Activated T-helper 1 cell treated with anti-CD3 and anti-CD28 coated beads, Interleukin-12 subunit alpha, Interleukin-12 subunit beta, Interleukin-2, Interleukin-4 antibody, amounts not matched to agents 30 ng/mL and 10 ng/mL and 1 ng/mL, durations not matched to agents 14 hours and 24 hours and 36 hours (primary cell): ENCODE measurements around the gene ADGRB3. TPM values are rescaled to one million over a fixed set of nuclear protein-coding genes. Genes with fewer than 3 reads are reported as not detected.

Experiments used
- DNase-seq: peaks from one replicate; pipeline ENCODE4 v3.0.0; 2021; ENCODE audit warnings: low spot score
- H3K27ac Mint-ChIP-seq: one replicate; pipeline ENCODE4 v1.8.0; 2021; ENCODE audit warnings: mild to moderate bottlenecking, mixed read lengths
- H3K27me3 Mint-ChIP-seq: one replicate; pipeline ENCODE4 v1.8.0; 2022; ENCODE audit warnings: mild to moderate bottlenecking, moderate library complexity, mixed read lengths; ENCODE audit not compliant: insufficient read depth
- H3K36me3 Mint-ChIP-seq: one replicate; pipeline ENCODE4 v1.8.0; 2021; ENCODE audit warnings: low read depth, mixed read lengths
- H3K4me1 Mint-ChIP-seq: one replicate; pipeline ENCODE4 v1.8.0; 2021; ENCODE audit warnings: low read depth, mixed read lengths
- H3K4me3 Mint-ChIP-seq: one replicate; pipeline ENCODE4 v1.8.0; 2021; ENCODE audit warnings: mild to moderate bottlenecking, moderate library complexity, mixed read lengths
- H3K9me3 Mint-ChIP-seq: one replicate; pipeline ENCODE4 v1.8.0; 2021; ENCODE audit warnings: mixed read lengths
- intact Hi-C: fragments of 100-400 bp; cut with micrococcal nuclease; formaldehyde crosslinking; loops from one replicate; pipeline ENCODE4 v1.15.1; 2024
- total RNA-seq: library from RNA; stranded (reverse); gene quantifications from 2 replicates; pipeline ENCODE4 v1.2.3, GENCODE V29; 2022

The ADGRB3 gene
- total RNA-seq, 1 donor from 2014 or later = not detected

GRCh38 chr6:69022993-69023392 lies 387.9 kb downstream of the ADGRB3 start:
- no peak for DNase-seq
- intact Hi-C loops = no loop called here
- no peaks in the 10 kb centered on the region for H3K4me1 Mint-ChIP-seq
- no peaks in the 10 kb centered on the region for H3K27me3 Mint-ChIP-seq
- H3K27ac Mint-ChIP-seq = no peak overlapping the region
- no peaks in the 10 kb centered on the region for H3K36me3 Mint-ChIP-seq
- H3K4me3 Mint-ChIP-seq = no peak overlapping the region
- H3K9me3 Mint-ChIP-seq = no peaks in the 10 kb centered on the region

- Mint-ChIP-seq H3K4me3 (no peak overlapping the region), H3K27ac (no peak overlapping the region), H3K27me3 (no peaks in the 10 kb centered on the region), H3K9me3 (no peaks in the 10 kb centered on the region), H3K4me1 (no peaks in the 10 kb centered on the region), H3K36me3 (no peaks in the 10 kb centered on the region)
- DNase-seq = no peak
- intact Hi-C loops = no loop called here
Measured at GRCh38 chr6:69026243-69026642, 391.2 kb downstream of the ADGRB3 start.

GRCh38 chr6:69026715-69027114 lies 391.6 kb downstream of the ADGRB3 start:
- DNase-seq = no peak
- no peaks in the 10 kb centered on the region for H3K27me3 Mint-ChIP-seq
- no peaks in the 10 kb centered on the region for H3K4me1 Mint-ChIP-seq
- no peaks in the 10 kb centered on the region for H3K36me3 Mint-ChIP-seq
- H3K4me3 Mint-ChIP-seq = no peak overlapping the region
- H3K9me3 Mint-ChIP-seq = no peaks in the 10 kb centered on the region
- intact Hi-C loops = no loop called here
- no peak overlapping the region for H3K27ac Mint-ChIP-seq

- Mint-ChIP-seq H3K4me3 (no peak overlapping the region), H3K4me1 (no peaks in the 10 kb centered on the region), H3K36me3 (no peaks in the 10 kb centered on the region), H3K27me3 (no peaks in the 10 kb centered on the region), H3K9me3 (no peaks in the 10 kb centered on the region), H3K27ac (no peak overlapping the region)
- intact Hi-C loops = no loop called here
- no peak for DNase-seq
Measured at GRCh38 chr6:69027861-69028260, 392.8 kb downstream of the ADGRB3 start.

GRCh38 chr6:69038841-69039240 lies 403.8 kb downstream of the ADGRB3 start:
- intact Hi-C loops = no loop called here
- DNase-seq = no peak
- Mint-ChIP-seq H3K27ac (no peak overlapping the region), H3K27me3 (no peaks in the 10 kb centered on the region), H3K9me3 (no peaks in the 10 kb centered on the region), H3K4me3 (no peak overlapping the region), H3K36me3 (no peaks in the 10 kb centered on the region), H3K4me1 (no peaks in the 10 kb centered on the region)

- no peaks in the 10 kb centered on the region for H3K9me3 Mint-ChIP-seq
Measured at GRCh38 chr6:69042297-69042696, 407.2 kb downstream of the ADGRB3 start.

GRCh38 chr6:69044534-69044933 lies 409.5 kb downstream of the ADGRB3 start:
- Mint-ChIP-seq H3K27ac (no peak overlapping the region), H3K27me3 (no peaks in the 10 kb centered on the region), H3K4me1 (no peaks in the 10 kb centered on the region), H3K36me3 (no peaks in the 10 kb centered on the region), H3K9me3 (no peaks in the 10 kb centered on the region), H3K4me3 (no peak overlapping the region)
- intact Hi-C loops = no loop called here
- no peak for DNase-seq

More at GRCh38 chr6:69042297-69042696, 407.2 kb downstream of the ADGRB3 start:
- H3K4me1 Mint-ChIP-seq = no peaks in the 10 kb centered on the region
- H3K4me3 Mint-ChIP-seq = no peak overlapping the region
- DNase-seq = no peak
- H3K36me3 Mint-ChIP-seq = no peaks in the 10 kb centered on the region
- H3K27me3 Mint-ChIP-seq = no peaks in the 10 kb centered on the region
- intact Hi-C loops = no loop called here
- no peak overlapping the region for H3K27ac Mint-ChIP-seq

- intact Hi-C loops = no loop called here
- Mint-ChIP-seq H3K9me3 (no peaks in the 10 kb centered on the region), H3K4me3 (no peak overlapping the region), H3K27me3 (no peaks in the 10 kb centered on the region), H3K27ac (no peak overlapping the region), H3K36me3 (no peaks in the 10 kb centered on the region), H3K4me1 (no peaks in the 10 kb centered on the region)
- DNase-seq = no peak
Measured at GRCh38 chr6:69059413-69059812, 424.3 kb downstream of the ADGRB3 start.

GRCh38 chr6:69061066-69061465 lies 426.0 kb downstream of the ADGRB3 start:
- no peaks in the 10 kb centered on the region for H3K4me1 Mint-ChIP-seq
- H3K27me3 Mint-ChIP-seq = no peaks in the 10 kb centered on the region
- no peaks in the 10 kb centered on the region for H3K9me3 Mint-ChIP-seq
- no peak overlapping the region for H3K27ac Mint-ChIP-seq
- no peak overlapping the region for H3K4me3 Mint-ChIP-seq
- intact Hi-C loops = no loop called here
- H3K36me3 Mint-ChIP-seq = no peaks in the 10 kb centered on the region
- DNase-seq = no peak

- Mint-ChIP-seq H3K27ac (no peak overlapping the region), H3K36me3 (no peaks in the 10 kb centered on the region), H3K4me1 (no peaks in the 10 kb centered on the region), H3K4me3 (no peak overlapping the region), H3K27me3 (no peaks in the 10 kb centered on the region), H3K9me3 (no peaks in the 10 kb centered on the region)
- DNase-seq = no peak
- intact Hi-C loops = no loop called here
Measured at GRCh38 chr6:69063401-69063800, 428.3 kb downstream of the ADGRB3 start.

GRCh38 chr6:69064226-69064625 lies 429.1 kb downstream of the ADGRB3 start:
- no peak for DNase-seq
- H3K27me3 Mint-ChIP-seq = no peaks in the 10 kb centered on the region
- intact Hi-C loops = no loop called here
- H3K9me3 Mint-ChIP-seq = no peaks in the 10 kb centered on the region
- no peak overlapping the region for H3K27ac Mint-ChIP-seq
- no peaks in the 10 kb centered on the region for H3K36me3 Mint-ChIP-seq
- no peaks in the 10 kb centered on the region for H3K4me1 Mint-ChIP-seq
- H3K4me3 Mint-ChIP-seq = no peak overlapping the region

- H3K4me3 Mint-ChIP-seq = no peak overlapping the region
- H3K4me1 Mint-ChIP-seq = no peaks in the 10 kb centered on the region
- no peaks in the 10 kb centered on the region for H3K27me3 Mint-ChIP-seq
- DNase-seq = no peak
- intact Hi-C loops = no loop called here
- no peaks in the 10 kb centered on the region for H3K9me3 Mint-ChIP-seq
- no peaks in the 10 kb centered on the region for H3K36me3 Mint-ChIP-seq
- no peak overlapping the region for H3K27ac Mint-ChIP-seq
Measured at GRCh38 chr6:69069881-69070280, 434.8 kb downstream of the ADGRB3 start.

- Mint-ChIP-seq H3K27me3 (no peaks in the 10 kb centered on the region), H3K9me3 (no peaks in the 10 kb centered on the region), H3K4me3 (no peak overlapping the region), H3K36me3 (no peaks in the 10 kb centered on the region), H3K27ac (no peak overlapping the region), H3K4me1 (no peaks in the 10 kb centered on the region)
- intact Hi-C loops = no loop called here
- no peak for DNase-seq
Measured at GRCh38 chr6:69072796-69073195, 437.7 kb downstream of the ADGRB3 start.

GRCh38 chr6:69084746-69085335 lies 449.8 kb downstream of the ADGRB3 start:
- no peak overlapping the region for H3K4me3 Mint-ChIP-seq
- intact Hi-C loops = no loop called here

More at GRCh38 chr6:69084746-69085335, 449.8 kb downstream of the ADGRB3 start:
- H3K36me3 Mint-ChIP-seq = no peaks in the 10 kb centered on the region
- no peaks in the 10 kb centered on the region for H3K9me3 Mint-ChIP-seq
- no peaks in the 10 kb centered on the region for H3K27me3 Mint-ChIP-seq
- H3K4me1 Mint-ChIP-seq = no peaks in the 10 kb centered on the region
- no peak for DNase-seq
- no peak overlapping the region for H3K27ac Mint-ChIP-seq
